IMR-90 (cell line): ENCODE results near the gene NUP153. TPM values are rescaled to one million over a fixed set of nuclear protein-coding genes. Genes with fewer than 3 reads are reported as not detected.

ENCODE experiments used
- ATAC-seq: fragments of 200-7000 bp; cut with Tn5 transposase; 2 replicates; pipeline ENCODE4 v1.9.1; 2020; ENCODE audit warnings: low read depth, mild to moderate bottlenecking, moderate library complexity
- BruUV-seq: library from RNA; stranded (reverse); fragments of 400-500 nt; replicated peaks from 2 replicates; lab custom pipeline; 2021; lab: Mats Ljungman, UMichigan
- CTCF ChIA-PET: fragments of 300-600 bp; formaldehyde crosslinking; extraction: SDS; loops from one replicate; lab custom pipeline; 2021; ENCODE audit warnings: antibody characterized with exemption; lab: Yijun Ruan, JAX
- POLR2A ChIA-PET: fragments of 300-600 bp; sonication (Branson Sonifier 250); formaldehyde crosslinking; loops from one replicate; lab custom pipeline; 2022; ENCODE audit warnings: antibody characterized with exemption; ENCODE audit not compliant: unreplicated experiment; lab: Charles Lee
- DNase-seq: peaks from one replicate; pipeline ENCODE4 v3.0.0; 2013
- H2AFZ ChIP-seq: replicated peaks from 2 replicates; pipeline ENCODE3; 2013; ENCODE audit warnings: low read length, mild to moderate bottlenecking; ENCODE audit not compliant: poor library complexity
- H2AK5ac ChIP-seq: 2 replicates; pipeline ENCODE4 v1.6.1; 2013; ENCODE audit warnings: low read depth, low read length, inconsistent platforms
- H2AK9ac ChIP-seq: replicated peaks from 2 replicates; pipeline ENCODE3; 2013; ENCODE audit warnings: mild to moderate bottlenecking, low read depth, low read length, moderate library complexity; ENCODE audit not compliant: poor library complexity
- H2BK120ac ChIP-seq: 2 replicates; pipeline ENCODE4 v1.6.1; 2013; ENCODE audit warnings: low read depth, low read length, inconsistent platforms
- H2BK15ac ChIP-seq: 3 replicates; pipeline ENCODE4 v1.6.1; 2013; ENCODE audit warnings: low read depth, low read length, inconsistent platforms
- H2BK20ac ChIP-seq: 2 replicates; pipeline ENCODE4 v1.6.1; 2013; ENCODE audit warnings: low read depth, mild to moderate bottlenecking, inconsistent platforms, low read length, moderate library complexity
- H2BK5ac ChIP-seq: 2 replicates; pipeline ENCODE4 v1.6.1; 2013; ENCODE audit warnings: mild to moderate bottlenecking, low read depth, low read length, inconsistent platforms; ENCODE audit not compliant: poor library complexity, severe bottlenecking
- H3K14ac ChIP-seq: replicated peaks from 2 replicates; pipeline ENCODE4 v1.6.1; 2013; ENCODE audit warnings: low read depth, low read length, inconsistent platforms
- H3K18ac ChIP-seq: 2 replicates; pipeline ENCODE4 v1.6.1; 2013; ENCODE audit warnings: low read depth, low read length, control low read depth
- H3K23ac ChIP-seq: 2 replicates; pipeline ENCODE4 v1.6.1; 2013; ENCODE audit warnings: low read depth, low read length, inconsistent platforms
- H3K27ac ChIP-seq: 2 replicates; pipeline ENCODE4 v1.5.1; 2013; ENCODE audit warnings: mild to moderate bottlenecking, control low read depth, low read length; ENCODE audit not compliant: insufficient read depth
- H3K27me3 ChIP-seq: 2 replicates; pipeline ENCODE4 v1.6.1; 2013; ENCODE audit warnings: low read length; ENCODE audit not compliant: control insufficient read depth, insufficient read depth
- H3K36me3 ChIP-seq: 2 replicates; pipeline ENCODE4 v1.6.1; 2013; ENCODE audit warnings: low read length, mixed read lengths; ENCODE audit not compliant: control insufficient read depth, insufficient read depth
- H3K4ac ChIP-seq: 2 replicates; pipeline ENCODE4 v1.6.1; 2013; ENCODE audit warnings: low read depth, low read length, inconsistent platforms
- H3K4me1 ChIP-seq: 2 replicates; pipeline ENCODE4 v1.6.1; 2013; ENCODE audit warnings: low read length, mixed read lengths; ENCODE audit not compliant: control insufficient read depth, insufficient read depth
- H3K4me2 ChIP-seq: 2 replicates; pipeline ENCODE4 v1.6.1; 2013; ENCODE audit warnings: low read depth, mild to moderate bottlenecking, control low read depth, low read length, moderate library complexity
- H3K4me3 ChIP-seq: 2 replicates; pipeline ENCODE4 v1.5.1; 2013; ENCODE audit warnings: low read depth, mild to moderate bottlenecking, control low read depth, low read length, moderate library complexity; ENCODE audit not compliant: insufficient read depth
- H3K56ac ChIP-seq: 2 replicates; pipeline ENCODE4 v1.6.1; 2013; ENCODE audit warnings: low read length, inconsistent platforms; ENCODE audit not compliant: insufficient read depth; ENCODE audit errors: extremely low read depth
- H3K79me1 ChIP-seq, 2 experiments: 2 replicates each; pipeline ENCODE4 v1.6.1; 2013; ENCODE audit warnings: low read length in 2 of 2, inconsistent platforms in 1 of 2, low read depth in 1 of 2
- H3K9ac ChIP-seq: 2 replicates; pipeline ENCODE4 v1.6.1; 2013; ENCODE audit warnings: low read depth, low read length, control low read depth
- H3K9me1 ChIP-seq: 2 replicates; pipeline ENCODE4 v1.6.1; 2013; ENCODE audit warnings: low read length, inconsistent platforms; ENCODE audit not compliant: insufficient read depth
- H3K9me3 ChIP-seq: 2 replicates; pipeline ENCODE4 v1.6.1; 2013; ENCODE audit warnings: low read length; ENCODE audit not compliant: control insufficient read depth, insufficient read depth
- H4K20me1 ChIP-seq: 2 replicates; pipeline ENCODE4 v1.6.1; 2013; ENCODE audit warnings: low read length, inconsistent platforms; ENCODE audit not compliant: insufficient read depth
- H4K5ac ChIP-seq: 2 replicates; pipeline ENCODE4 v1.6.1; 2013; ENCODE audit warnings: mild to moderate bottlenecking, low read depth, low read length, control low read depth
- H4K8ac ChIP-seq, 2 experiments: 2 replicates each; pipeline ENCODE4 v1.6.1; 2013; ENCODE audit warnings: low read depth in 2 of 2, low read length in 2 of 2, control low read depth in 1 of 2, inconsistent platforms in 1 of 2
- H4K91ac ChIP-seq: 2 replicates; pipeline ENCODE4 v1.6.1; 2013; ENCODE audit warnings: low read depth, low read length, inconsistent platforms; ENCODE audit not compliant: insufficient read depth
- CEBPB ChIP-seq: IDR thresholded peaks from 2 replicates; pipeline ENCODE4 v1.6.1; 2012; ENCODE audit warnings: low read depth, low read length, improper control_type of control experiment
- CHD1 ChIP-seq: IDR thresholded peaks from 2 replicates; pipeline ENCODE4 v1.6.1; 2012; ENCODE audit warnings: low read depth, low read length, improper control_type of control experiment
- FOS ChIP-seq: fragments of 150-350 bp; IDR thresholded peaks from 2 replicates; pipeline ENCODE4 v1.6.1; 2016; ENCODE audit warnings: low read depth, low read length
- MAZ ChIP-seq: IDR thresholded peaks from 2 replicates; pipeline ENCODE4 v1.6.1; 2012; ENCODE audit warnings: low read depth, mild to moderate bottlenecking, low read length, improper control_type of control experiment, moderate library complexity, borderline replicate concordance
- MXI1 ChIP-seq: IDR thresholded peaks from 2 replicates; pipeline ENCODE4 v1.6.1; 2012; ENCODE audit warnings: low read depth, mild to moderate bottlenecking, low read length, moderate library complexity, borderline replicate concordance
- POLR2A ChIP-seq: IDR thresholded peaks from 2 replicates; pipeline ENCODE4 v1.6.1; 2012; ENCODE audit warnings: mild to moderate bottlenecking, low read depth, low read length
- RAD21 ChIP-seq: IDR thresholded peaks from 2 replicates; pipeline ENCODE4 v1.6.1; 2012; ENCODE audit warnings: low read length, improper control_type of control experiment
- RCOR1 ChIP-seq: IDR thresholded peaks from 2 replicates; pipeline ENCODE4 v1.6.1; 2012; ENCODE audit warnings: mild to moderate bottlenecking, low read length, improper control_type of control experiment; ENCODE audit not compliant: insufficient replicate concordance
- RFX5 ChIP-seq: IDR thresholded peaks from 2 replicates; pipeline ENCODE4 v1.8.0; 2012; ENCODE audit warnings: low read depth, mild to moderate bottlenecking, low read length, moderate library complexity
- SMC3 ChIP-seq: fragments of 150-350 bp; IDR thresholded peaks from 2 replicates; pipeline ENCODE4 v1.6.1; 2016; ENCODE audit warnings: low read depth, mild to moderate bottlenecking, antibody characterized with exemption, low read length, moderate library complexity
- WGBS, 2 experiments: methylation state at CpG; one replicate each; pipeline versions ENCODE4 v1.1.5 to v1.1.7; 2013; ENCODE audit warnings: missing lambda C conversion rate in 2 of 2; ENCODE audit not compliant: insufficient read length in 1 of 2; ENCODE audit errors: extremely low coverage in 2 of 2; 5-methylcytosine and 5-hydroxymethylcytosine counted together
- dilution Hi-C: fragments of 300-500 bp; cut with HindIII; formaldehyde crosslinking; loops from one replicate; pipeline ENCODE4 v1.14.3; 2018; ENCODE audit warnings: low sequenced_read_pairs; ENCODE audit not compliant: unreplicated experiment
- in situ Hi-C: fragments of 300-500 bp; cut with MboI; formaldehyde crosslinking; loops from 3 replicates; pipeline ENCODE4 v1.14.3; 2019; ENCODE audit warnings: low sequenced_read_pairs, inconsistent platforms, mixed read lengths
- intact Hi-C: fragments of 100-400 bp; cut with micrococcal nuclease; formaldehyde crosslinking; loops from 2 replicates; pipeline ENCODE4 v1.10.0; 2022
- polyA plus RNA-seq, 3 experiments: library from polyadenylated mRNA; depleted of rRNA; stranded (reverse); fragments of >200 nt; gene quantifications; 2 replicates each; pipeline ENCODE4 v1.2.3, GENCODE V29; 2012; ENCODE audit warnings: low replicate concordance in 1 of 3
- total RNA-seq: library from RNA; depleted of rRNA; stranded (reverse); fragments of >200 nt; gene quantifications from 2 replicates; pipeline ENCODE4 v1.2.3, GENCODE V29; 2012
- TF ChIP-seq, protein P1 (sequence below): conservative IDR thresholded peaks from 2 replicates; pipeline ENCODE4 v1.5.1; 2012; ENCODE audit warnings: mild to moderate bottlenecking, low read depth, low read length, improper control_type of control experiment

NUP153 gene
- total and polyA plus RNA-seq, 2 of the 4 experiments (the other 2 are of a cell fraction), result 17.2 to 39.4 TPM

DNA sequence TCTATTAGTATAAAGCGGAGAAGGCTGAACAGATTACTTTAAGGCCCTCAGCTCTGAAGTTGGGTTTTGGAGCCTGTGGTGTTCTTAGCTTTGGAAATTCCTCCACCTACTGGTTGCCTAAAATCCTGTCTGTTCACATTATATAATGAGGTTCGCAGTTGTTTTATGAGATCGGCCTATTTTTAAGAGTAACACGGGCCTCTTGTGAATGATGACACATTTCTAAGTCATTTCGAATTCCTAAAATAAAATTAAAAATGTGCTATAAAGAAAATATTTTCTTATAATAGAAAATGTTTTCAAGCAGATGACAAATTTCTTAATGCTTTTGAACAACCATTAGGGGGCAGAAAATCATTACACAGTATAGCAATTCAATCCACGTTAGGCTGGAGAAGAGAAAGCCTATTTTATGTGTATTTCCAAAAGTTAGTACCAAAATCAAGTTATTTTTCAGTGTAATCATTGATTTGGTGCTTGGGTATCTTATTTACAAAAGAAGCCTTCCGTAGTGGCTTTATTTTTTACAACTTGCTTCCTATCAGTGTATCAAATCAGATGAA lies 122.4 kb downstream of the NUP153 start:
- DNase-seq (peak; percentile 86), ATAC-seq (peak; percentile 91)
- no CpG with 5 or more reads among the region's 7 CpGs for WGBS, 2 experiments
- no peak overlapping the region for H2AFZ ChIP-seq
- peaks cover 2% of the 10 kb centered on the region; the same call in 1 of the 2 replicates for H3K4me1 ChIP-seq
- H2BK20ac ChIP-seq, result no peak overlapping the region
- H2BK120ac ChIP-seq, result no peak overlapping the region
- H3K4me2 ChIP-seq, result peak overlapping the region; percentile 23; the same call in 1 of the 2 replicates
- H4K5ac ChIP-seq, result no peak overlapping the region
- H4K8ac ChIP-seq, result no peak overlapping the region
- ChIA-PET POLR2A (no interaction called here), CTCF (interaction anchor here (0.6 to 1.4 kb wide), 13 partner anchors 11 to 676 kb away, joined by 3 to 5 read pairs (median 3); partner anchors contain the start of gene FAM8A1)
- H3K18ac ChIP-seq, result no peak overlapping the region
- intact Hi-C loops, result loop anchor here (1.0 to 2.0 kb wide), 3 partner anchors 192 to 428 kb away; partner anchors contain the start of genes CAP2 and RBM24
- in situ Hi-C loops, result loop anchor here (10.0 kb wide), 1 partner anchor 300 kb away; the partner anchor contains the start of gene RBM24
- no peak overlapping the region for H3K14ac ChIP-seq
- no peak overlapping the region for H2BK15ac ChIP-seq
- no peak overlapping the region for H3K4ac ChIP-seq
- H2BK5ac ChIP-seq, result no peak overlapping the region
- no peak overlapping the region for H2AK5ac ChIP-seq
- no peak overlapping the region for H3K56ac ChIP-seq
- no peak overlapping the region for H3K4me3 ChIP-seq
- no peaks in the 10 kb centered on the region for H3K9me3 ChIP-seq
- peaks cover 2% of the 10 kb centered on the region; the same call in 1 of the 2 replicates for H3K9me1 ChIP-seq
- no peak overlapping the region for H3K23ac ChIP-seq
- dilution Hi-C loops, result no loop called here
- no peak overlapping the region for H4K91ac ChIP-seq
- no peak overlapping the region for H2AK9ac ChIP-seq
- no TSS peak for BruUV-seq
- H3K27me3 ChIP-seq, result no peaks in the 10 kb centered on the region
- H3K79me1 ChIP-seq, result no peaks in the 10 kb centered on the region
- no peaks in the 10 kb centered on the region for H3K36me3 ChIP-seq
- no peak overlapping the region for H3K9ac ChIP-seq
- no peak overlapping the region for H3K27ac ChIP-seq
- H4K20me1 ChIP-seq, result no peaks in the 10 kb centered on the region
- TF ChIP-seq POLR2A (no peak), FOS (no peak), CEBPB (no peak), RCOR1 (no peak), SMC3 (peak; percentile 71), MAZ (no peak), RAD21 (peak; percentile 83), RFX5 (no peak), MXI1 (no peak), CHD1 (no peak)
- TF ChIP-seq, protein P1, sequence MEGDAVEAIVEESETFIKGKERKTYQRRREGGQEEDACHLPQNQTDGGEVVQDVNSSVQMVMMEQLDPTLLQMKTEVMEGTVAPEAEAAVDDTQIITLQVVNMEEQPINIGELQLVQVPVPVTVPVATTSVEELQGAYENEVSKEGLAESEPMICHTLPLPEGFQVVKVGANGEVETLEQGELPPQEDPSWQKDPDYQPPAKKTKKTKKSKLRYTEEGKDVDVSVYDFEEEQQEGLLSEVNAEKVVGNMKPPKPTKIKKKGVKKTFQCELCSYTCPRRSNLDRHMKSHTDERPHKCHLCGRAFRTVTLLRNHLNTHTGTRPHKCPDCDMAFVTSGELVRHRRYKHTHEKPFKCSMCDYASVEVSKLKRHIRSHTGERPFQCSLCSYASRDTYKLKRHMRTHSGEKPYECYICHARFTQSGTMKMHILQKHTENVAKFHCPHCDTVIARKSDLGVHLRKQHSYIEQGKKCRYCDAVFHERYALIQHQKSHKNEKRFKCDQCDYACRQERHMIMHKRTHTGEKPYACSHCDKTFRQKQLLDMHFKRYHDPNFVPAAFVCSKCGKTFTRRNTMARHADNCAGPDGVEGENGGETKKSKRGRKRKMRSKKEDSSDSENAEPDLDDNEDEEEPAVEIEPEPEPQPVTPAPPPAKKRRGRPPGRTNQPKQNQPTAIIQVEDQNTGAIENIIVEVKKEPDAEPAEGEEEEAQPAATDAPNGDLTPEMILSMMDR, result peak; percentile 79
